Measurements from ENCODE around the gene DEPP1.

Gene DEPP1

GRCh38 chr10:44932517-44933450 is 45.8 kb downstream of the DEPP1 start:
- intact Hi-C loops (cut with DNase I; ENCODE audit: low total_unique reads): loop anchor here (1.0 to 10.0 kb wide), 2 partner anchors 43 to 312 kb away; no protein-coding TSS in a partner anchor
- Histone ChIP-seq H3K27ac (peak overlapping the region; percentile 1 to 8), H3K27me3 (no peaks in the 10 kb centered on the region), H3K9me3 (no peaks in the 10 kb centered on the region), H3K4me3 (no peak overlapping the region), H3K36me3 (no peaks in the 10 kb centered on the region), H3K4me1 (peaks cover 0 to 34% (median 22%) of the 10 kb centered on the region in 4 donors)
- DNase-seq: peak; percentile 92 to 94
- TF ChIP-seq, protein P1, sequence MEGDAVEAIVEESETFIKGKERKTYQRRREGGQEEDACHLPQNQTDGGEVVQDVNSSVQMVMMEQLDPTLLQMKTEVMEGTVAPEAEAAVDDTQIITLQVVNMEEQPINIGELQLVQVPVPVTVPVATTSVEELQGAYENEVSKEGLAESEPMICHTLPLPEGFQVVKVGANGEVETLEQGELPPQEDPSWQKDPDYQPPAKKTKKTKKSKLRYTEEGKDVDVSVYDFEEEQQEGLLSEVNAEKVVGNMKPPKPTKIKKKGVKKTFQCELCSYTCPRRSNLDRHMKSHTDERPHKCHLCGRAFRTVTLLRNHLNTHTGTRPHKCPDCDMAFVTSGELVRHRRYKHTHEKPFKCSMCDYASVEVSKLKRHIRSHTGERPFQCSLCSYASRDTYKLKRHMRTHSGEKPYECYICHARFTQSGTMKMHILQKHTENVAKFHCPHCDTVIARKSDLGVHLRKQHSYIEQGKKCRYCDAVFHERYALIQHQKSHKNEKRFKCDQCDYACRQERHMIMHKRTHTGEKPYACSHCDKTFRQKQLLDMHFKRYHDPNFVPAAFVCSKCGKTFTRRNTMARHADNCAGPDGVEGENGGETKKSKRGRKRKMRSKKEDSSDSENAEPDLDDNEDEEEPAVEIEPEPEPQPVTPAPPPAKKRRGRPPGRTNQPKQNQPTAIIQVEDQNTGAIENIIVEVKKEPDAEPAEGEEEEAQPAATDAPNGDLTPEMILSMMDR (IDR thresholded peaks at IDR 0.05): peak; percentile 94 to 98

DNA sequence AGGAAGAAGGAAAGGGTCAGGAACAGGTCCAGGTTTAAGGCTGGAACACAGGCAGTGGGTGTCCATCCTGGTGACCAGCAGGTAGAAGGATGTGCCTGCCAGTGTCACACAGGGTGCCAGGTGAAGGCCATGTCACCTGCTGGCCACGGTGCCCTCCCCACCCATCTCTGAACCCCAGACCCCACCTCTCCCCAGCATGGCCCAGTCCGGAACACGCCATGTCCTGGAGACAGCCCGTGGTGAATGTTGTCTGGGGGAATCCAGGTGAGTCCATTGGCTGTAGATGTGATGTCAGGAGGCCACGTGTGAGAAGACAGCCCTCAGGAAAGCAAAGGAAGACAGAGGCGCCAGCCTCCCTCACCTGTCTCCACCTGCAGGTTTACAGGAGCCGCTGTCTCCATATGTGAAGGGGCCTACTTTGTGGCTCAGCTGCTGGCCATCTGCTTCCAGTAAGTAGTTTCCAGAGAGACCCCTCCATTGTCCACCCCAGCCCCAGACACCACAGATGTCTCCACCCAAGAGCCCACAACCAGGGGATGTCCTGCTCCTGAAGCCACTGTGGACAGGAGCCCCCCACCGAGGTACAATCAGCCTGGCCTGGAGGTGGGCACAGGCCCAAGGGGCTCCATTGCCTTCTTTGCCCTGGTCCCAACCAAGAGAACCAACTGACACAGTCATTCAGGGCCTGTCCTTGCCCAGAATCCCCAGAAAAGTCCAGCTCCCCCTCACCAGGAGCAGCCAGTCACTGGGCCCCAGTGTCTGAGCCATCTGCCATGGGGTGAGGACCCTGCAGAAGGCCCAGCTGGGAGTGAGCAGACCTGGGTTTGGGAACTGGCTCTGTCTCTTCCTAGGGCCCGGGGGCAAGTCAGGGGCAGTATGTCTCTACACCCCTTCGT is 46.7 kb downstream of the DEPP1 start:
- H3K27ac ChIP-seq: peak overlapping the region; percentile 1 to 8
- intact Hi-C loops (cut with DNase I; ENCODE audit: low total_unique reads): loop anchor here (1.0 to 10.0 kb wide), 2 partner anchors 43 to 313 kb away; no protein-coding TSS in a partner anchor
- H3K36me3 ChIP-seq: no peaks in the 10 kb centered on the region
- no peaks in the 10 kb centered on the region for H3K9me3 ChIP-seq
- DNase-seq: no peak
- H3K4me3 ChIP-seq: no peak overlapping the region
- H3K27me3 ChIP-seq: no peaks in the 10 kb centered on the region
- TF ChIP-seq, protein P1 (IDR thresholded peaks at IDR 0.05): no peak
- peaks cover 0 to 34% (median 22%) of the 10 kb centered on the region in 4 donors for H3K4me1 ChIP-seq

- no peaks in the 10 kb centered on the region for H3K27me3 ChIP-seq
- TF ChIP-seq, protein P1 (IDR thresholded peaks at IDR 0.05): no peak
- H3K27ac ChIP-seq: no peak overlapping the region
- no peak overlapping the region for H3K4me3 ChIP-seq
- no peaks in the 10 kb centered on the region for H3K36me3 ChIP-seq
- H3K4me1 ChIP-seq: peaks cover 0 to 32% (median 19%) of the 10 kb centered on the region in 4 donors
- no peaks in the 10 kb centered on the region for H3K9me3 ChIP-seq
- DNase-seq: peak in 1 of 2 donors; percentile 34
- intact Hi-C loops (cut with DNase I; ENCODE audit: low total_unique reads): loop anchor here (10.0 kb wide), 1 partner anchor 314 kb away; no protein-coding TSS in a partner anchor
Observed at GRCh38 chr10:44930904-44931620, 47.5 kb downstream of the DEPP1 start.

DNA sequence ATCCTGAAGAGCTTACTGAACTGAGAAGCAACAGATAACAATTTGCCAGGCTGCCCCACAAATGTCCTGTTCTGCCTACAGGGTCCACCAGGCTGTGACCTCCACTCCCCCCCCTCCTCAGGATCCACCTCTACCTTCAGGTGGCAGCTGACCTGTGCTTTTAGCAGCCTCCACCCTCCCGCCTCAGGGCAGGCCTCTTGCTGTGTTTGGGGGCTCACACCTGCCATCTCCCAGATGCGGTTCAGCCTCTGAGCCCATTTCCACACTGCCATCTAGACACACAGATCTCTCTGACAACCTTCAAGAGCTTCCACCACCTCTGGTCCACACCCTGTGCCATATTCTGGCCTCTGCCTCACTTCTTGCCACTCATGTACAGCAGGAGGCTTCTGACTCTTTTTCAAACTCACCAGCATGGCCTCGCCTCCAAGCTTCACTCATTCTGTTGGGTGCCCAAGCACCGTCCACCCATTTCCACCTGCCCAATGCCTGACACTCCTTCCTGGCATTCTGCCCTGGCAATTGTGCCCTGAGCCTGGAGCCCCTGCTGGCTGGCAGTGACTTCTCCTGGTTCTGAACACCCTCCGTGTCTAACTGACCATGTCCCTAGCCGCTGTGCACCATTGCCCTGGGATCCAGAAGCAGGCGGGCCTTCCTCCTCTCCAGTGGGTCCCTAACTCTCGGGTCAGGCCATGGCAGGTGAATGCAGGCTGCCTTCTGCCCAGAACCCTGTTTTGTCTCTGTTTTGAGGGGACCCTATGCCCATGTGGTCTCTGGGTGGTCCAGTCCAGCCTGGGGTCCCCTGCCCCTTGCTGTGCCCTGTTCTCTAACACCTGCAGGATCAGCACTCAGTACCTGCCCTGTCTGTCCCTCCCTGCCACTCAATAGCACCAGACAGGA is 49.0 kb downstream of the DEPP1 start:
- TF ChIP-seq, protein P1 (IDR thresholded peaks at IDR 0.05): no peak
- DNase-seq: peak in 1 of 2 donors; percentile 62
- Histone ChIP-seq H3K27me3 (no peaks in the 10 kb centered on the region), H3K4me1 (peaks cover 0 to 18% (median 7%) of the 10 kb centered on the region in 4 donors), H3K9me3 (no peaks in the 10 kb centered on the region), H3K4me3 (no peak overlapping the region), H3K36me3 (no peaks in the 10 kb centered on the region), H3K27ac (no peak overlapping the region)
- intact Hi-C loops (cut with DNase I; ENCODE audit: low total_unique reads): loop anchor here (10.0 kb wide), 1 partner anchor 315 kb away; no protein-coding TSS in a partner anchor

All from tibial artery (tissue), 4 donors.